ENCODE measurements around the gene CD274. TPM values are rescaled to one million over a fixed set of nuclear protein-coding genes. Genes with fewer than 3 reads are reported as not detected.

CD274 gene
- total RNA-seq (10 to 100 TPM in 3 of 4 donors, 1 to 10 TPM in 1; 8.8 to 12.0 (median 10.9) TPM), polyA plus RNA-seq (4.9 TPM)
- long read RNA-seq, donor 1, transcript CD274-202 (7 exons, 3,644 nt): major isoform, 5 of 7 reads
- long read RNA-seq, donor 1, partial matches to known transcripts: 0 of 7 reads
- long read RNA-seq, donor 1, other reads (novel, unspliced or antisense): 2 of 7 reads
- long read RNA-seq, donor 2, partial matches to known transcripts: 0 of 5 reads
- long read RNA-seq, donor 2, other reads (novel, unspliced or antisense): 1 of 5 reads
- long read RNA-seq, donor 3, transcript CD274-202 (7 exons, 3,644 nt): major isoform, 14 of 20 reads
- long read RNA-seq, donor 3, partial matches to known transcripts: 2 of 20 reads
- long read RNA-seq, donor 3, other reads (novel, unspliced or antisense): 4 of 20 reads
- long read RNA-seq, donor 4, transcript CD274-202 (7 exons, 3,644 nt): major isoform, 6 of 7 reads
- long read RNA-seq, donor 4, partial matches to known transcripts: 0 of 7 reads
- long read RNA-seq, donor 4, other reads (novel, unspliced or antisense): 1 of 7 reads

GRCh38 chr9:5450359-5451091 lies at the start of gene CD274:
TSS of gene CD274 (plus strand) at chr9:5450542. CDS start at chr9:5456114, 5,572 bp downstream.
- Histone ChIP-seq H3K9me3 (ENCODE audit: control insufficient read depth, low read length) (no peaks in the 10 kb centered on the region), H3K4me3 (ENCODE audit: low read length) (peak within 1 kb of the TSS; percentile 96), H3K27me3 (ENCODE audit: control insufficient read depth, insufficient read depth) (no peaks in the 10 kb centered on the region), H3K4me1 (ENCODE audit: control insufficient read depth, insufficient read depth, low read length) (peaks cover 4% of the 10 kb centered on the region), H3K27ac (ENCODE audit: low read length) (peak within 1 kb of the TSS; percentile 85)
- intact Hi-C loops (cut with DNase I): loop anchor here in 2 of 4 donors (2.0 to 10.0 kb wide), 4 partner anchors 52 to 142 kb away; no protein-coding TSS in a partner anchor
- WGBS: 4% methylated on average over 36 of the region's 36 CpGs
- peak; percentile 92 to 97 (median 96) for DNase-seq
- ATAC-seq: peak; percentile 99

GRCh38 chr9:5402217-5402616 lies 48.1 kb upstream of the CD274 start:
- Histone ChIP-seq H3K27me3 (ENCODE audit: control insufficient read depth, insufficient read depth) (no peaks in the 10 kb centered on the region), H3K27ac (ENCODE audit: low read length) (no peak overlapping the region), H3K4me3 (ENCODE audit: low read length) (no peak overlapping the region), H3K4me1 (ENCODE audit: control insufficient read depth, insufficient read depth, low read length) (no peaks in the 10 kb centered on the region), H3K9me3 (ENCODE audit: control insufficient read depth, low read length) (no peaks in the 10 kb centered on the region)
- ATAC-seq (no peak), DNase-seq (no peak)
- intact Hi-C loops (cut with DNase I): no loop called here

GRCh38 chr9:5408596-5408995 lies 41.7 kb upstream of the CD274 start:
- H3K4me3 ChIP-seq (ENCODE audit: low read length): no peak overlapping the region
- no peak overlapping the region for H3K27ac ChIP-seq (ENCODE audit: low read length)
- WGBS: 98% methylated on average over 1 of the region's 1 CpG
- H3K27me3 ChIP-seq (ENCODE audit: control insufficient read depth, insufficient read depth): no peaks in the 10 kb centered on the region
- ATAC-seq (no peak), DNase-seq (no peak)
- intact Hi-C loops (cut with DNase I): no loop called here
- H3K9me3 ChIP-seq (ENCODE audit: control insufficient read depth, low read length): no peaks in the 10 kb centered on the region
- H3K4me1 ChIP-seq (ENCODE audit: control insufficient read depth, insufficient read depth, low read length): no peaks in the 10 kb centered on the region

- DNase-seq (no peak), ATAC-seq (no peak)
- H3K27ac ChIP-seq (ENCODE audit: low read length): no peak overlapping the region
- H3K4me1 ChIP-seq (ENCODE audit: control insufficient read depth, insufficient read depth, low read length): no peaks in the 10 kb centered on the region
- intact Hi-C loops (cut with DNase I): no loop called here
- no peaks in the 10 kb centered on the region for H3K9me3 ChIP-seq (ENCODE audit: control insufficient read depth, low read length)
- no peaks in the 10 kb centered on the region for H3K27me3 ChIP-seq (ENCODE audit: control insufficient read depth, insufficient read depth)
- H3K4me3 ChIP-seq (ENCODE audit: low read length): no peak overlapping the region
- WGBS: 74% methylated on average over 3 of the region's 3 CpGs
Measured at GRCh38 chr9:5416953-5417352, 33.4 kb upstream of the CD274 start.

- intact Hi-C loops (cut with DNase I): no loop called here
- ATAC-seq (peak in 1 of 2 donors; percentile 22), DNase-seq (no peak)
- H3K27ac ChIP-seq (ENCODE audit: low read length): no peak overlapping the region
- no peaks in the 10 kb centered on the region for H3K27me3 ChIP-seq (ENCODE audit: control insufficient read depth, insufficient read depth)
- WGBS: 89% methylated on average over 20 of the region's 20 CpGs
- H3K4me1 ChIP-seq (ENCODE audit: control insufficient read depth, insufficient read depth, low read length): no peaks in the 10 kb centered on the region
- no peaks in the 10 kb centered on the region for H3K9me3 ChIP-seq (ENCODE audit: control insufficient read depth, low read length)
- H3K4me3 ChIP-seq (ENCODE audit: low read length): no peak overlapping the region
Measured at GRCh38 chr9:5418481-5418880, 31.9 kb upstream of the CD274 start.

GRCh38 chr9:5419987-5420386 lies 30.4 kb upstream of the CD274 start:
- intact Hi-C loops (cut with DNase I): loop anchor here in 1 of 4 donors (10.0 kb wide), 1 partner anchor 235 kb away; the partner anchor contains the start of gene INSL6
- no peaks in the 10 kb centered on the region for H3K9me3 ChIP-seq (ENCODE audit: control insufficient read depth, low read length)
- no peak overlapping the region for H3K27ac ChIP-seq (ENCODE audit: low read length)
- ATAC-seq: no peak
- no peaks in the 10 kb centered on the region for H3K27me3 ChIP-seq (ENCODE audit: control insufficient read depth, insufficient read depth)
- no peaks in the 10 kb centered on the region for H3K4me1 ChIP-seq (ENCODE audit: control insufficient read depth, insufficient read depth, low read length)
- DNase-seq: no peak
- H3K4me3 ChIP-seq (ENCODE audit: low read length): no peak overlapping the region

- Histone ChIP-seq H3K27me3 (ENCODE audit: control insufficient read depth, insufficient read depth) (no peaks in the 10 kb centered on the region), H3K4me3 (ENCODE audit: low read length) (no peak overlapping the region), H3K9me3 (ENCODE audit: control insufficient read depth, low read length) (no peaks in the 10 kb centered on the region), H3K27ac (ENCODE audit: low read length) (no peak overlapping the region), H3K4me1 (ENCODE audit: control insufficient read depth, insufficient read depth, low read length) (no peaks in the 10 kb centered on the region)
- no peak for ATAC-seq
- no peak for DNase-seq
- intact Hi-C loops (cut with DNase I): loop anchor here in 1 of 4 donors (10.0 kb wide), 1 partner anchor 236 kb away; the partner anchor contains the start of gene INSL6
- 79% methylated on average over 2 of the region's 2 CpGs for WGBS
Measured at GRCh38 chr9:5421163-5421562, 29.2 kb upstream of the CD274 start.

GRCh38 chr9:5422276-5422675 lies 28.1 kb upstream of the CD274 start:
- H3K27me3 ChIP-seq (ENCODE audit: control insufficient read depth, insufficient read depth): no peaks in the 10 kb centered on the region
- intact Hi-C loops (cut with DNase I): loop anchor here in 1 of 4 donors (10.0 kb wide), 1 partner anchor 237 kb away; the partner anchor contains the start of gene INSL6
- H3K27ac ChIP-seq (ENCODE audit: low read length): no peak overlapping the region
- no peak overlapping the region for H3K4me3 ChIP-seq (ENCODE audit: low read length)
- H3K4me1 ChIP-seq (ENCODE audit: control insufficient read depth, insufficient read depth, low read length): no peaks in the 10 kb centered on the region
- no peak for DNase-seq
- no peaks in the 10 kb centered on the region for H3K9me3 ChIP-seq (ENCODE audit: control insufficient read depth, low read length)
- ATAC-seq: no peak
- WGBS: 92% methylated on average over 1 of the region's 1 CpG

- intact Hi-C loops (cut with DNase I): loop anchor here in 1 of 4 donors (10.0 kb wide), 1 partner anchor 240 kb away; the partner anchor contains the start of gene INSL6
- H3K4me1 ChIP-seq (ENCODE audit: control insufficient read depth, insufficient read depth, low read length): no peaks in the 10 kb centered on the region
- no peak overlapping the region for H3K27ac ChIP-seq (ENCODE audit: low read length)
- DNase-seq: no peak
- ATAC-seq: no peak
- 67% methylated on average over 2 of the region's 2 CpGs for WGBS
- no peaks in the 10 kb centered on the region for H3K9me3 ChIP-seq (ENCODE audit: control insufficient read depth, low read length)
- no peak overlapping the region for H3K4me3 ChIP-seq (ENCODE audit: low read length)
- no peaks in the 10 kb centered on the region for H3K27me3 ChIP-seq (ENCODE audit: control insufficient read depth, insufficient read depth)
Measured at GRCh38 chr9:5425006-5425628, 25.2 kb upstream of the CD274 start.

- intact Hi-C loops (cut with DNase I): loop anchor here in 1 of 4 donors (10.0 kb wide), 1 partner anchor 242 kb away; the partner anchor contains the start of gene INSL6
- DNase-seq (no peak), ATAC-seq (no peak)
- H3K4me3 ChIP-seq (ENCODE audit: low read length): no peak overlapping the region
- H3K27me3 ChIP-seq (ENCODE audit: control insufficient read depth, insufficient read depth): no peaks in the 10 kb centered on the region
- H3K9me3 ChIP-seq (ENCODE audit: control insufficient read depth, low read length): no peaks in the 10 kb centered on the region
- no peaks in the 10 kb centered on the region for H3K4me1 ChIP-seq (ENCODE audit: control insufficient read depth, insufficient read depth, low read length)
- no peak overlapping the region for H3K27ac ChIP-seq (ENCODE audit: low read length)
Measured at GRCh38 chr9:5427005-5427404, 23.3 kb upstream of the CD274 start.

All from right cardiac atrium (tissue), 5 donors.